ENCODE results near the gene DAB2IP.

Gene DAB2IP

DNA sequence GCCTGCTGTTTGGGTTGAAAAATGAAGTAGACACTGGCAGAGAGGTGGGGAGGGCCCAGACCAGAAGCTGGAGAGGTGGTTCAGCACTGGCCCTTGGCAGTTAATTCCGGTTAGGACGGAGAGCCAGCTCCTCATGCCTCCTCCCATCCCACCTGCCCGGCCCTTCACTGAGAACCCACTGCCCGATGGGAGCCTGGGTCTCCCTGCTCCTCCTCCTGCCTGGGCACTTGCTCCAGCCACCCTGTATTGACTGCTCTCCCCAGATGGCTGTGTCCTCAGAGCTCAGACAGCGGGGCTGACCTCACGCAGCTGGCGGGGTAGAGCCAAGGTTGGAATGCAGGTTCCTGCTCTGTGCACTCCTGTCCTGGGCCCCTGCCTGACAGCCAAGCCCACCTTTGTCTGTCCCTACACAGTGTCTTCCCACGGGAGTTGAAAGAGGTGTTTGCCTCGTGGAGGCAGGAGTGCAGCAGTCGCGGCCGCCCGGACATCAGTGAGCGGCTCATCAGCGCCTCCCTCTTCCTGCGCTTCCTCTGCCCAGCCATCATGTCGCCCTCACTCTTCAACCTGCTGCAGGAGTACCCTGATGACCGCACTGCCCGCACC lies 114.7 kb downstream of the DAB2IP start:
- TF ChIP-seq, protein P1, sequence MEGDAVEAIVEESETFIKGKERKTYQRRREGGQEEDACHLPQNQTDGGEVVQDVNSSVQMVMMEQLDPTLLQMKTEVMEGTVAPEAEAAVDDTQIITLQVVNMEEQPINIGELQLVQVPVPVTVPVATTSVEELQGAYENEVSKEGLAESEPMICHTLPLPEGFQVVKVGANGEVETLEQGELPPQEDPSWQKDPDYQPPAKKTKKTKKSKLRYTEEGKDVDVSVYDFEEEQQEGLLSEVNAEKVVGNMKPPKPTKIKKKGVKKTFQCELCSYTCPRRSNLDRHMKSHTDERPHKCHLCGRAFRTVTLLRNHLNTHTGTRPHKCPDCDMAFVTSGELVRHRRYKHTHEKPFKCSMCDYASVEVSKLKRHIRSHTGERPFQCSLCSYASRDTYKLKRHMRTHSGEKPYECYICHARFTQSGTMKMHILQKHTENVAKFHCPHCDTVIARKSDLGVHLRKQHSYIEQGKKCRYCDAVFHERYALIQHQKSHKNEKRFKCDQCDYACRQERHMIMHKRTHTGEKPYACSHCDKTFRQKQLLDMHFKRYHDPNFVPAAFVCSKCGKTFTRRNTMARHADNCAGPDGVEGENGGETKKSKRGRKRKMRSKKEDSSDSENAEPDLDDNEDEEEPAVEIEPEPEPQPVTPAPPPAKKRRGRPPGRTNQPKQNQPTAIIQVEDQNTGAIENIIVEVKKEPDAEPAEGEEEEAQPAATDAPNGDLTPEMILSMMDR (conservative IDR thresholded peaks at IDR 0.05; ENCODE audit: low read length) = no peak
- H3K4me3 ChIP-seq (ENCODE audit: low read length) = no peak overlapping the region
- DNase-seq (ENCODE audit: low read depth) = no peak

DNA sequence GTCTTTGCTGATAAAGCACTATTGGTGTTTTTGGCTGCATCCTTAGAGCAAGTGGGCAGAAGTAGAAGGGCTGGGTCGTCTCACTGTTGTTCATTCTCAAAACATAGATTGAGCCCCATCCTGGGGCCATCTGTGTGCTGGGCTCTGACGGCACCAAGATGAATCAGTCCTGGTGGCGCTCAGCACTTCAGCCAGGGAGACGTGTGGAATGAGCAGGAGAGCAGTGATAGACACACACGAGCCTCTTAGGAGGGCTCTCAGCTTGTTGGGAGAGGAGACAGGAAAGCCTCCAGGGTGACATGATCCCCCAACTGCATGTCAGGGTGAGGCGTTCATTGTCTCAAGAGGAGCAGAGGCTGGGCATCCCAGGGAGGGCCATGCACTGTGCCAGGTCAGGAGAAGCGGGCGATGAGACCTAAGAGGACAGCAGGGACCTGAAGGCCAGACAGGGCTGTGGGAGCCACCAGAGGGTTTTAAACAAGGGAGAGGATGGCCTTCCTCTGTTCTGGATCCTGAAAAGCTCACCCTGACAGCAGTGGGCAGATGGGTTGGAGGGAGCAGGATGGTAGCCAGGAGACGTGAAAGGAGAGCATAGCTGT lies 115.8 kb downstream of the DAB2IP start:
- TF ChIP-seq, protein P1 (conservative IDR thresholded peaks at IDR 0.05; ENCODE audit: low read length) = no peak
- H3K4me3 ChIP-seq (ENCODE audit: low read length) = no peak overlapping the region
- no peak for DNase-seq (ENCODE audit: low read depth)

DNA sequence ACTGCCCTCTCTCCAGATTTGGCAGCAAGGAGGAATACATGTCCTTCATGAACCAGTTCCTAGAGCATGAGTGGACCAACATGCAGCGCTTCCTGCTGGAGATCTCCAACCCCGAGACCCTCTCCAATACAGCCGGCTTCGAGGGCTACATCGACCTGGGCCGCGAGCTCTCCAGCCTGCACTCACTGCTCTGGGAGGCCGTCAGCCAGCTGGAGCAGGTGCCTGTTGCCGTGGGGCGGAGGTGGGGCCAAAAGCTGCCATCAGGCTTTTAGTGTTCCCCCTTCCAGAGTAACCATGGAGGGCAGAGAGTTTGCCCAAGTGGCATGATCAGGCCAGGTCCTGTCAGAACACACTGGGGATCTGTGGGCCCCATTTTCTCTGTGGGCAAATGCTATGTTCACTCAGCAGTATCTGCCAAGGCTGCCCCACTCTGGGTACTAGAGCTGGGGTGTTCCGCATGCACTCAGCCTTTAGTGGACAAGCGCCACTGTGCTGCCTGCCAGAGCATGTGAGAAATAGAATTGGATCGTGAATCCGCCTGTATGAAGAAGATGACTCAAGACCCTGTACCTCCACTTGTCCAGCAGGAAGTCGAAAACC lies 117.1 kb downstream of the DAB2IP start:
- no peak for DNase-seq (ENCODE audit: low read depth)
- TF ChIP-seq, protein P1 (conservative IDR thresholded peaks at IDR 0.05; ENCODE audit: low read length) = no peak
- H3K4me3 ChIP-seq (ENCODE audit: low read length) = no peak overlapping the region

DNA sequence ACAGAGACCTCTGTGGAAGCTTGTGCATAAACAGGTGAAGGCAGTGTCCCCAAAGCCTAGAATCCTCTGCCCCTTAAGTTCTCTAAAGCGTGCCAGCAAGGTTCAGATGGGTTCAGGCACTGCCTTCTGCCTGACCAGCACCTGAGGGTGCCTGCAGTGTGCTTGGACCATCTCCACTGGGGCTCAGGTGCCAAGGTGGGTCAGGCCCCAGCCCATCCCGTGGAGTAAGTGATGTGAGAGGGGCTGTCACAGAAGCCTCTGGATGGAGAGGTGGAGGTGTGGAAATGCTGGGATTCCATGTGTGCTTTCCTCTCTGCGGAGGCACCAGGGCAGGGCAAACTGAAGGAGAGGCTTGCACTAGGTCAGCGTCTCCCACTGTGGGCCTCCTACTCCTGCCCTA lies 118.5 kb downstream of the DAB2IP start:
- TF ChIP-seq, protein P1 (conservative IDR thresholded peaks at IDR 0.05; ENCODE audit: low read length) = no peak
- no peak overlapping the region for H3K4me3 ChIP-seq (ENCODE audit: low read length)
- no peak for DNase-seq (ENCODE audit: low read depth)

DNA sequence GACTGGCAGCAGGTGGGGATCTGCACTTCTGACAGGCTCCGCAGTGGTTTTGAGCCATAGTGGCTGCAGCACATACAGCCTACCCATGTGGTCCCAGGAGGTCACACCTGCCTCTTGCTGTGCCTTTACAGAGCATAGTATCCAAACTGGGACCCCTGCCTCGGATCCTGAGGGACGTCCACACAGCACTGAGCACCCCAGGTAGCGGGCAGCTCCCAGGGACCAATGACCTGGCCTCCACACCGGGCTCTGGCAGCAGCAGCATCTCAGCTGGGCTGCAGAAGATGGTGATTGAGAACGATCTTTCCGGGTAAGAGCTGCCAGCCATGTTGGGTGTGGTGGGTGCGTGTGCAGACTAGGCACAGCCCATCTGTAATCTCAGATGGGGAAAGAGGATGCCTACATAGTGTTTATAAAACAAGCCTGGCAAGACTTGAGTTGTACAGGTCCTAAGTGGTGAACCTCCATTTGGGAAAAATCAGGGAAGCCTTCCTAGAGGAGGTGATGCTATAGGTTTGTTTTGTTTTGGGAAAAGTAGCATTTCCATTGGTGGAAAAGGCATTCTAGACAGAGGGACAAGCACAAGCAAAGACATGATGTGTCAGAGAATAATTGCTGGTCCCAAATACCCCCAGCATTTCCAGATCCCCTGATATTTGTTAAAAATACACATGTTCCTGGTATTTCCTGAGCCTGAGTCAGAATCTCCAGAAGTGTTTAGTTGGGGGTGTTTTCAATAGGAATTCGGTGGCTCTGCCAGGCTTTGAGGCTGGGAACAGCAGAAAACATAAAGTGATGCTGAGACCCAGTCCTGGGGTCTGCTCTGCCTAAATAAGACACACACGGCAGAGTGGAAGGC lies 119.2 kb downstream of the DAB2IP start:
- DNase-seq (ENCODE audit: low read depth) = peak; percentile 76
- TF ChIP-seq, protein P1 (conservative IDR thresholded peaks at IDR 0.05; ENCODE audit: low read length) = no peak

DNA sequence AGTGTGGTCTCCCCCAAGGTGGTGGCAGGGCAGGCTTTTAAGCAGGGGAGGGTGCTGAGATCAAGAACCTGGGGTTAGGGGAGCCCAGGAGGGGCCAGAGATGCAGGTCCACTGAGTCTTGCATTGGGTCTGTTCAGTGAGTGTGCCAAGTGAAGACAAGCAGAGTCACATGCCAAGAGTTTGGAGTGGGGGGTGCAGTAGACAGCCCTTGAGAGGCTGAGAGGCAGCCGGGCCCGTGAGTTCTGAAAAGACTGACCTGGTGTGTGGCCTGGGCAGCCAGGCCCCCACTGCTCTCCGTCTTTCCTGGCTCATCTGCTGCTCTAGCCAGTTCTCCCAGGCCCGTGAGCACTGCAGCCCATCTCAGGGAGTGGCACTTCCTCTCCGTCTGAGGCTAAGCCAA lies 120.0 kb downstream of the DAB2IP start:
- no peak for DNase-seq (ENCODE audit: low read depth)
- TF ChIP-seq, protein P1 (conservative IDR thresholded peaks at IDR 0.05; ENCODE audit: low read length) = no peak

More for the DNA sequence above, 119.2 kb downstream of the DAB2IP start:
- H3K4me3 ChIP-seq (ENCODE audit: low read length) = no peak overlapping the region

More for the DNA sequence above, 120.0 kb downstream of the DAB2IP start:
- H3K4me3 ChIP-seq (ENCODE audit: low read length) = no peak overlapping the region
